ENCODE measurements around the gene THSD7A. TPM values are rescaled to one million over a fixed set of nuclear protein-coding genes. Genes with fewer than 3 reads are reported as not detected.

The THSD7A gene
- total and polyA plus RNA-seq, 2 experiments from 2014 or later: 4.0 to 8.3 TPM

GRCh38 chr7:11604505-11604904 is 227.5 kb downstream of the THSD7A start:
- Histone ChIP-seq H3K9me3 (ENCODE audit: low read depth) (no peaks in the 10 kb centered on the region), H2AFZ (no peak overlapping the region), H3K79me2 (no peaks in the 10 kb centered on the region), H3K27me3 (no peaks in the 10 kb centered on the region), H4K20me1 (ENCODE audit: insufficient read depth, poor library complexity, severe bottlenecking) (no peaks in the 10 kb centered on the region), H3K27ac (no peak overlapping the region), H3K36me3 (replicated peaks; ENCODE audit: insufficient read depth, low read depth) (no peaks in the 10 kb centered on the region), H3K4me3 (no peak overlapping the region), H3K4me2 (no peak overlapping the region), H3K4me1 (ENCODE audit: insufficient read depth) (no peaks in the 10 kb centered on the region), H3K9me2 (replicated peaks; ENCODE audit: insufficient read depth) (no peaks in the 10 kb centered on the region)
- no peak for TF ChIP-seq EZH2 (IDR thresholded peaks at IDR 0.05; ENCODE audit: borderline replicate concordance)
- no peak for TF ChIP-seq CTCF (IDR thresholded peaks at IDR 0.05; ENCODE audit: poor library complexity)
- no peak for TF ChIP-seq EZH2phosphoT487 (IDR thresholded peaks at IDR 0.05; ENCODE audit: low read depth, severe bottlenecking, unreplicated experiment)
- no peak for DNase-seq (ENCODE audit: low spot score)
- 81% methylated on average over 1 of the region's 1 CpG for WGBS (ENCODE audit: low lambda C conversion rate, missing lambda C conversion rate)

GRCh38 chr7:11601761-11602160 is 230.2 kb downstream of the THSD7A start:
- Histone ChIP-seq H3K27me3 (no peaks in the 10 kb centered on the region), H3K9me3 (ENCODE audit: low read depth) (no peaks in the 10 kb centered on the region), H2AFZ (no peak overlapping the region), H3K9me2 (replicated peaks; ENCODE audit: insufficient read depth) (no peaks in the 10 kb centered on the region), H3K27ac (no peak overlapping the region), H3K4me3 (no peak overlapping the region), H4K20me1 (ENCODE audit: insufficient read depth, poor library complexity, severe bottlenecking) (no peaks in the 10 kb centered on the region), H3K4me1 (ENCODE audit: insufficient read depth) (no peaks in the 10 kb centered on the region), H3K36me3 (replicated peaks; ENCODE audit: insufficient read depth, low read depth) (no peaks in the 10 kb centered on the region), H3K79me2 (no peaks in the 10 kb centered on the region), H3K4me2 (no peak overlapping the region)
- no peak for TF ChIP-seq EZH2phosphoT487 (IDR thresholded peaks at IDR 0.05; ENCODE audit: low read depth, severe bottlenecking, unreplicated experiment)
- no peak for TF ChIP-seq CTCF (IDR thresholded peaks at IDR 0.05; ENCODE audit: poor library complexity)
- TF ChIP-seq EZH2 (IDR thresholded peaks at IDR 0.05; ENCODE audit: borderline replicate concordance): no peak
- DNase-seq (ENCODE audit: low spot score): no peak

- Histone ChIP-seq H3K79me2 (no peaks in the 10 kb centered on the region), H3K9me3 (ENCODE audit: low read depth) (no peaks in the 10 kb centered on the region), H4K20me1 (ENCODE audit: insufficient read depth, poor library complexity, severe bottlenecking) (no peaks in the 10 kb centered on the region), H3K36me3 (replicated peaks; ENCODE audit: insufficient read depth, low read depth) (no peaks in the 10 kb centered on the region), H3K27me3 (no peaks in the 10 kb centered on the region), H3K4me3 (no peak overlapping the region), H2AFZ (no peak overlapping the region), H3K27ac (no peak overlapping the region), H3K9me2 (replicated peaks; ENCODE audit: insufficient read depth) (no peaks in the 10 kb centered on the region), H3K4me1 (ENCODE audit: insufficient read depth) (no peaks in the 10 kb centered on the region), H3K4me2 (no peak overlapping the region)
- no peak for DNase-seq (ENCODE audit: low spot score)
- WGBS (ENCODE audit: low lambda C conversion rate, missing lambda C conversion rate): 90% methylated on average over 5 of the region's 5 CpGs
- TF ChIP-seq EZH2phosphoT487 (IDR thresholded peaks at IDR 0.05; ENCODE audit: low read depth, severe bottlenecking, unreplicated experiment): no peak
- TF ChIP-seq EZH2 (IDR thresholded peaks at IDR 0.05; ENCODE audit: borderline replicate concordance): no peak
- no peak for TF ChIP-seq CTCF (IDR thresholded peaks at IDR 0.05; ENCODE audit: poor library complexity)
Observed at GRCh38 chr7:11593322-11593721, 238.7 kb downstream of the THSD7A start.

- Histone ChIP-seq H3K36me3 (replicated peaks; ENCODE audit: insufficient read depth, low read depth) (no peaks in the 10 kb centered on the region), H2AFZ (no peak overlapping the region), H3K4me3 (no peak overlapping the region), H3K79me2 (no peaks in the 10 kb centered on the region), H4K20me1 (ENCODE audit: insufficient read depth, poor library complexity, severe bottlenecking) (no peaks in the 10 kb centered on the region), H3K9me3 (ENCODE audit: low read depth) (no peaks in the 10 kb centered on the region), H3K9me2 (replicated peaks; ENCODE audit: insufficient read depth) (no peaks in the 10 kb centered on the region), H3K4me1 (ENCODE audit: insufficient read depth) (no peaks in the 10 kb centered on the region), H3K4me2 (no peak overlapping the region), H3K27ac (no peak overlapping the region), H3K27me3 (no peaks in the 10 kb centered on the region)
- 83% methylated on average over 3 of the region's 3 CpGs for WGBS (ENCODE audit: low lambda C conversion rate, missing lambda C conversion rate)
- TF ChIP-seq EZH2 (IDR thresholded peaks at IDR 0.05; ENCODE audit: borderline replicate concordance) (no peak), EZH2phosphoT487 (IDR thresholded peaks at IDR 0.05; ENCODE audit: low read depth, severe bottlenecking, unreplicated experiment) (no peak), CTCF (IDR thresholded peaks at IDR 0.05; ENCODE audit: poor library complexity) (no peak)
- no peak for DNase-seq (ENCODE audit: low spot score)
Observed at GRCh38 chr7:11592699-11593098, 239.3 kb downstream of the THSD7A start.

Data from hepatocyte (in vitro differentiated cells).